ENCODE measurements around the gene MPZL1.
A peak's percentile ranks its signal among the peaks of the same experiment; 100 is the strongest.

Gene MPZL1

DNA sequence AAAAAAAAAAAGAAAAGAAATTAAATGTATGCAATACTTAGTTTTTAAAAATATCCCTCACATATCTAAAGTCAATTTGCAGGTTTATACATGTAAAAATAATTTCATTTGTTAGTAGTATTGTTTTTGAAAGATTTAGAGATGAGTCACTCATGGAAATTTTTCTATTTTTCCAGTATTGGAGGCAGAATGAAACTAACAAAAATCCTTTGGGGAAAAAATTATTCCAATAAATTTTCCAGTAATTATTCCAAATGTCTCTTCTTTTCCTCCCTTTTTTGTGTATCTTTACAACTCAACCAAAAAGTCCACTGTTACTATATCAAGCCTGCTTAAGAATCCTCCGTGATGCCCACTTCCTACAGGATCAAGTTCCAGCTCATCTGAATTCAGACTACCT is 29.9 kb downstream of the MPZL1 start:
- no peak for DNase-seq (ENCODE audit: low read depth)

- peak; percentile 15 for DNase-seq (ENCODE audit: low read depth)
Observed at GRCh38 chr1:167752219-167752985, 30.6 kb downstream of the MPZL1 start.

DNA sequence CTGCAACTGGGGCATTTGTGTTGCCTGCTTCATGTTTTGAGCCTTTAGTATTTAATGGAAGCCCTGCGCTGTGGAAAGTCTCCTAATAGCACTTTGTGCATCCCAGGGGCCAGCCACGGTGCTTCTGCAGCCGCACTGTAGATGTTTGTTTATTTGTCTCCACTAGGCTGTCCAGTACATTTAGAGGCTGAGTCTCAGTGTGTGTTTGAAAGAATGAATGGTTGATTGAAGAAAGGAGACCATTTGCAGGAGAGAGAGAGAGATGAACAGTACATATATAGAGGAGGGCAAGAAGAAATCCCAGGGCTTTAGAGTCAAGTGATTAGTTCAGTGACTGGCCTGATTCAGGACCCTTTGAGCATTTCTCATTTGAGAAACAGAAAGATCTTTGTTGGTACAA is 33.9 kb downstream of the MPZL1 start:
- DNase-seq (ENCODE audit: low read depth) = no peak

- no peak for DNase-seq (ENCODE audit: low read depth)
Observed at GRCh38 chr1:167756730-167757405, 35.1 kb downstream of the MPZL1 start.

DNA sequence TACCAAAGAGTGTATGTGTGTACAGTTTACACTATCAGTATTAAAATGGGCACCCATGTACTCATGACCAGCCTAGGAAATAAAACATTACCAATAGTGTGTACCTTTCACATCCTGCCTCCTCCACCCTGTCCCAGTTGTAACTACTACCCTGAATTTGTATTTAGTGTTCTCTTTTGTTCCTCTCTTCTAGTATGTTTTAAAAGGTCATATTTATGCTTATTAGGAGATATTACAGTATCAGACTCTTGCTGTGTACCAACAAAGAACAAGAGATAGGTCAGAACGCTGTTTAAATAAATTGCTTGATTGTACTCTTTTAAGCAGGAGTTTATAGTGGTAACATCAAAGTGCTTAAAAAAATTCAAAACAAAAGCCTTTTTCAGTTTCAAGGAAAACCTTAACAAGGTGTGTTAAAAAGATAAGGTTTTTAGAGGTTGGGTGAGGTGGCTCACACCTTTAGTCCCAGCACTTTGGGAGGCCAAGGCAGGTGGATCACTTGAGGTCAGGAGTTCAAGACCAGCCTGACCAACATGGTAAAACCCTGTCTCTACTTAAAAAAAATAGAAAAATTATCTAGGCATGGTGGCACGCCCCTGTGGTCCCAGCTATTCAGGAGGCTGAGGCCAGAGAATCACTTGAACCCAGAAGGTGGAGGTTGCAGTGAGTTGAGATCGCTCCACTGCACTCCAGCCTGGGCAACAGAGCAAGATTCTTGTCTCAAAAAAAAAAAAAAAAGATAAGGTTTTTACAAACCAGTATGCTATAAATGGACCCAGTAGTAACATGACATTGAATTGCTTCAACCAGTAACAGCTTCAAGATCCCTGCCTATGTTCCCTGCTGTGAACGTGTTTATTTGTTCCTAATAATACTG is 35.9 kb downstream of the MPZL1 start:
- DNase-seq (ENCODE audit: low read depth) = no peak

DNA sequence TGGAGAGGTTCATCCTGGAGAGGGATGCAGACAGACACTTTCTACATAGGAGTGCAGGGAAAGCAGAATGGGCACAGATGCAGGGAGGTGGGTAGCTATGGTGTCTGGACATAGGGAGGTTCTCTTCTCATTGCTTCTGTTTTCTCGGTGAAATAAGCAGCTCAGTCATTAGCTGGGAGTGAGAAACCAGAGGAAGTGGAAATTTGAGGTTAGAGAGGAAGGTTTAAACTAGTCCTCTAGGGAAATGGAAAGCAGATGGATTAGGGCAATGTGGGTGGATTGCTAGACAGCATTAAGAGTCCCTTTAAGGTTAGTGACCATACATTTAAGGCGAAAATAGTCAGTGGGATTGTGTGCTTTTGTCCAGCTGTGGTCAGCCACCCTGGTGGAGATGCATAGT is 39.6 kb downstream of the MPZL1 start:
- DNase-seq (ENCODE audit: low read depth) = no peak

GRCh38 chr1:167762061-167762746 is 40.4 kb downstream of the MPZL1 start:
- DNase-seq (ENCODE audit: low read depth) = no peak

DNA sequence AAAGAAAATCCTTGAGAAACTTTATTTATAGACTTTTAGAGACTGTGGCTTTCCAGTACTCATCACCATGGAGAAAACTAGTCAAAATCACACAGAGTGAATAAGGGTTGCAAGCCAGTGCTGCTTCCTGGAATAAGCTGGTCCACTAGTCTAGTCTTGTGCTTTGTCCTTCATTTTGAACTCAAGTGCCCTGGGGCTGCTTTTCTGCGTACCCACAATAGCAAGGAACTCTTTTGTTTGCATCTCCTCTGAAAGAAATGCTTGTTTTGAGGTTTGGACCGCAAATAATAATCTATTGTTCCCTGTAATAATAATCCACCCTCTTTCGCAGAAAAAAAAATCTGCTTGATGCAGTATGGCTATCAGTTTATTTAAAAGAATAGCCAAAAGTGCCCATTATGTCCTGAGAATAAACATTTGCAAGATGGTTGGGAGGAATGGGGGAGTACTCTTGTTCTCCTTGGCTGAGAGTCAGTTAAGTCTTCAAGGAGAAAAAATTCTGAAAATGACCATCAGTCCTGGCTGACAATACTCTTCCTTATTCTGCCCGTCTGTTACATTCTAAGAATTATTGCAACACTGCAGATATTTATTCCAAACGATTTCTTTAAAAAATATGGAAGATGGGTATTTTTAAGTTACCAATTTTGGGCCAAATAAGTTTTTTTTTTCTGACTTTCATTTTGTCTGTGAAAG is 41.9 kb downstream of the MPZL1 start:
- peak; percentile 13 for DNase-seq (ENCODE audit: low read depth)

GRCh38 chr1:167764458-167765330 is 42.9 kb downstream of the MPZL1 start:
- no peak for DNase-seq (ENCODE audit: low read depth)

GRCh38 chr1:167765496-167765895 is 43.7 kb downstream of the MPZL1 start:
- no peak for DNase-seq (ENCODE audit: low read depth)

- no peak for DNase-seq (ENCODE audit: low read depth)
Observed at GRCh38 chr1:167766538-167766937, 44.8 kb downstream of the MPZL1 start.

- no peak for DNase-seq (ENCODE audit: low read depth)
Observed at GRCh38 chr1:167767761-167768160, 46.0 kb downstream of the MPZL1 start.

DNA sequence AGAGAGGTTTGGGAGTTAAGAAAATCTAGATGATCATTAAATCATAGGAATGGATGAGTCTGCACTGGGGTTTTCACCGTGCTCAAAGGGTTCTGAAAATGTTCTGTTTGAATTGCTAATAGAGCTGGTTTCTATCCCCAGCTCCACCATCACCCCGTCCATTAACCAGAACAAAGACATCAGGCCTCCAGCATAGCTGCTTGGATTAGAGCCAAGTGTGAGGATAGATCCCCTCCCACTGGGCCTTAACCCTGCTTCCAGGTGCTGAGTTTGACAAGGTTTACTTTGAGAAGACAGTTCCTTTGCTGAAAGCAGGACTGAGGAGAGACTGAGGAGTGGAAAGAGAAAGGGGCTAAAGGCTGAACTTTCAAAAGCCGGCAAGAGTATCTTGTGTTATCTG is 48.3 kb downstream of the MPZL1 start:
- DNase-seq (ENCODE audit: low read depth) = no peak

GRCh38 chr1:167772436-167772835 is 50.7 kb downstream of the MPZL1 start:
- DNase-seq (ENCODE audit: low read depth) = no peak

GRCh38 chr1:167773516-167773915 is 51.7 kb downstream of the MPZL1 start:
- no peak for DNase-seq (ENCODE audit: low read depth)

GRCh38 chr1:167774710-167775109 is 52.9 kb downstream of the MPZL1 start:
- peak; percentile 31 for DNase-seq (ENCODE audit: low read depth)

DNA sequence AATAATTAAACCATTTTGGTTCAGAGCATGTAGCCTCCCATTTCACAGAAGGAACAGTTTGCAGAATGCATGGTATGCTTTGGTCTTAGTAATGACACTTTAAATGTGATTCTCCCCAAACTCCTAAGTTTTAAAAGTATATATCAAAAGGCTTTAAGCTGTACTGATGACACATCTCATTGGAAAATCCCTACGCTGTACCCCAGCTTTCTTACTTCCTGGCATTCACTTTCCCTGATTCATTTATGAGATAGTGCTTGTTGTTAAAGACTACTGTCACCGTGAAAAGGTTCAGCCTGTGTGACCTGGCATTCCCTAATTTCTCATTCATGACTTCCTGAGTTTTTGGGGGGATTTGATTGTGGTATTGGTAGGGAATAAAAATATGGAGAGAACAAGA is 53.4 kb downstream of the MPZL1 start:
- peak; percentile 54 for DNase-seq (ENCODE audit: low read depth)

- DNase-seq (ENCODE audit: low read depth) = peak; percentile 76
Observed at GRCh38 chr1:167776151-167776550, 54.4 kb downstream of the MPZL1 start.

DNA sequence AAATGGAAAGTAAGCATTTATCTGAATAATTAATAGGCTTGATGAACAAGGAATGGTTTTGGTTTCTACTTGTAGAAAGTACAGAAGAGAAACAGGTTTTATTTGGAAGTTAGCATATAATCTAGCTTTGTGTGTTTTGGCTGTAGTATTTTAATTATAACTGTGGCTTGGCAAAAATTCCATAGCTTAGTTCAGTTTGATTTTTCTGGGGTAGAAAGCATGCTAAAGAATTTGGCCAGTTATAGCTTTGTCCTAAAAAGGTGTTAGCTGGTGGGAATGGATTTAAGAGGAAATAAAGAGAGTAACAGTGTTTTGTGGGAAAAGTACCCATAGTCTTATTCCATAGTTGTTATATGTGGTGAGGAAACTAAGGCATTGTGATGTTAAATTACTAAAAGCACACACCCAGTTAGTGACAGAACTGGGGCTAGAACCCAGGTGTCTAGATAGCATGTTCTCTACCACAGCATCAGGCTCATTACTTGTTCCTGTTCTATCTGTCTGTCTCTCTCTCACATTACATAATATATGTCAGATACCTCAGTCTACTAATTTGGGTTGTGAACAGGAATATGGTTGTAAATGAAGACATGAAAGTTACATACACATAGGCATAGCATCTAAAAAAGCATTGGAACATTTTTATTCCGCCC is 55.0 kb downstream of the MPZL1 start:
- DNase-seq (ENCODE audit: low read depth) = peak; percentile 55

- DNase-seq (ENCODE audit: low read depth) = no peak
Observed at GRCh38 chr1:167777269-167777650, 55.5 kb downstream of the MPZL1 start.

Data from EH (cell line).